NCI-H128 (cell line): ENCODE results near the gene CYP3A4.
"Not testable (repeated sequence)": the region's sequence is repeated elsewhere in the genome, so short reads cannot be mapped to it uniquely, and the experiment has no call there.

Source experiments
- DNase-seq: peaks from one replicate; lab custom pipeline; 2025; ENCODE audit not compliant: unreplicated experiment; lab: John Stamatoyannopoulos, UW

Gene CYP3A4

DNA sequence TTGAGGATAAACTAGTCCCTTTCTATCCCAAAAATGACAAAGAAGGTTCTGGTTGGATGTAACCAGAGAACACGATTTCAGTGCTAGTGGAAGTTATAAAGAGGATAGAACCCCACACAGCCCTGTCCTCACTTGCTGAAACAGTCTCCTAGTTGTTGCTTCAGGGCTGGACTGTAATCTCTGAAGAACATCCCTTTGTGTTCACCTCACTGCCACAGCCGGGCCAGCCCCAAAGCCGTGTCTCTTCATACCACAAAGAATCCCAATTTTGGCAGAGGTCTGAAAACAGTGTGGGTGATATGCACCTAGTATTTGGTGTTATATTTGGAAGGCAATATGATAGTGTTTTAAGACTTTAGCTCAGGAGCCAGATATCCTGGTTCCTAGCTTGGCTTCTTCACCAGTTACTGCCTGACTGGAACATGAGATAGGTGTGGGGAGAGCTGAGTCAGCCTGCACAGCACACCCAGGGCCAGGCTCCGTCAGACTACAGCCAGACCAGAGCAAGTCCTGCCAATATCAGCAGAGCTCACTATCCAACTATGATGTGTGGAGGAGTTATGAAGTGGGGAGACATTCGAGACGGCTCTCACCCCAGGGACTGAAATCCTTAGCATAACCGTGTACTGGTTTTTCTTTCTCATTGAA is 21.2 kb downstream of the CYP3A4 start:
- DNase-seq = no peak

DNA sequence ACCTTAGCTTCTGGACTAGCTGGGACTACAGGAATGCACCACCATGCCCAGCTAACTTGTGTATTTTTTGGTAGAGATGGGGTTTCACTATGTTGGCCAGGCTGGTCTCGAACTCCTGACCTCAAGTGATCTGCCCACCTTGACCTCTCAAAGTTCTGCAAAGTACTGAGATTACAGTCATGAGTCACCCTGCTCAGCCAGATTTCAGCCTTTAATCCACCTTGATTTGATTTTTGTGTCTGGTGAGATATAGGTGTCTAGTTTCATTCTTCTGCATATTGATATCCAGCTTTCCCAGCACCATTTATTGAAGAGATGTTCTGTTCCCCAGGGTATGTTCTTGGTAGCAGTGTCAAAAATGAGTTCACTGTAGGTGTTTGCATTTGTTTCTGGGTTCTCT is 28.9 kb downstream of the CYP3A4 start:
- DNase-seq = no peak

DNA sequence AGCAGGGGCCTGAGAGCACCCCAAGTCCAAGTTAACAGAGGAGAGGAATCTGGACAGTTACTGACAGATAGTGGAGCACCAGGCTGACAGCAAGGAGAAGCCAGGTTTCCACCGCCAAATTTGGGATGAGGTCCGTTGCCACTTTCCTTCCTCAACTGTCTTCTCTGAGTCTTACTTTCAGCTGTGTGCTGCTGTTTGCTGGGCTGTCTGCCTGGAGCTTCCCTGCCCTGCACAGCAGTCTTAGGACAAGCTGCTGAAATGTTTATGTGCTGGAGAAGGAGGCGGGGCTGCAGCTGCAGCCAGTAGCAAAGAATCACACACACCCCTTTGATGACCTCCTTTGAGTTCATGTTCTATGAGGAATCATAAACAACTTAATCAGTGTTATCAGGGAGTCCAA is 31.6 kb downstream of the CYP3A4 start:
- DNase-seq = no peak

DNA sequence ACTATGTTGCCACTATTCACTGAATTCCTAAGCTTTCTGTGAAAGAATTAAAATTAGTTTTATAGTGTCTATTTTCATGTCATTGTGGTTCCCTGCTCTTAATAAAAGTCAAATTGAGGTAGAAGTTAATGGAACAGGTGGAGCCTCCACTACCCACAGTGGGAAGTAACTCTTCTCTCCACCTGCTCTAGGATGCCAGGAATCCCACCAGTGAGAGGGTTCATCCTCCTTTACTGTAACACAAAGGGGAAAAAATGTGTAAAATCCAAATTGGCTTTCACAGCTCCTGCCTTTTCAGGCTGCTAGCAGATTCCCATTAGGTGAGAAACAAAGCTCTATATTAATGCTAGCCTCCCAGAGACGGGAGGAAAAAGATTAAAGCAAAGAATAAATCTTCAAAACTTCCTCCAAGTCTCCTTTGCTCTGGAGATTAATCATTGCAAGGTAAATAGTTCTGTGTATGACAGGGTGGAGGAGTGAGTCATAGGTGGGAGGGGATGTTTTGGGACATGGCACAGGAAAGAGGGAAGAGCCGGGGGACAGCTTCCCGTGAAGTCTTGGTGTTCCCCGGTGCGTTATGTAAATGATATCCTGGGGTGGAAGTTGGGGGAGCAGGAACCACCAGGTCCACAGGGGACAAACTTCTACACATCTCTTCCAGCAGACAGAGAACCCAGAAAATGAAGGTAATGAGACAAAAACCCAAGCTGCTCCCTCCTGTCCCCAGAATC is 32.5 kb downstream of the CYP3A4 start:
- DNase-seq = not testable (repeated sequence)

DNA sequence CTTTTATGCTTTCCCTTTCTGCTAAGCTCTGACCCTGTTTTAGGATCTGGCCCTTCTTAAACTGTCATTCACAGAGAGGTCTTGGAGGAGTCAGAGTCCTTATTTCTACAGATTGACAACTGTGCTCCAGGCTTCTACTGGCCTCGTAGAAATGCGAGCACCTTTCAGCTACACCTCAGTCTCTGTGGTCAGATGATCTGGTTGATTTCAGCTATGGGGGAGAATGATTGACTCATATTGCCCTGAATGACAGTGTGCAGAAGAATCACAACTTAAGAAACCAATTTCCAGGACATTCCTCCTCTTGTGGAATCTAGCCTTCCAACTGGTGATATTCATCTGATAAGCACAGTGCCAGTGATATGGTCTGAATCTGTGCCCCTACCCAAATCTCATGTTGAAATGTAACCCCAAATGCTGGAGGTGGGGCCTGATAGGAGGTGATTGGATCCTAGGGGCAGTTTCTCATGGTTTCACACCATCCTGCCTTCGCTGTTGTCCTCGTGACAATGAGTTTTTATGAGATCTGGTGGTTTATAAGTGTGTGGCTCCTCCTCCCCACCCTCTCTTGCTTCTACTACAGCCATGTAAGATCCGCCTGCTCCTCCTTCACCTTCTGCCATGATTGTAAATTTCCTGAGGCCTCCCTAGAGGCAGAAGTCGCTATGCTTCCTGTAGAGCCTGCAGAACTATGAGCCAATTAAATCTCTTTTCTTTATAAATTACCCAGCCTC is 35.0 kb downstream of the CYP3A4 start:
- DNase-seq = no peak

DNA sequence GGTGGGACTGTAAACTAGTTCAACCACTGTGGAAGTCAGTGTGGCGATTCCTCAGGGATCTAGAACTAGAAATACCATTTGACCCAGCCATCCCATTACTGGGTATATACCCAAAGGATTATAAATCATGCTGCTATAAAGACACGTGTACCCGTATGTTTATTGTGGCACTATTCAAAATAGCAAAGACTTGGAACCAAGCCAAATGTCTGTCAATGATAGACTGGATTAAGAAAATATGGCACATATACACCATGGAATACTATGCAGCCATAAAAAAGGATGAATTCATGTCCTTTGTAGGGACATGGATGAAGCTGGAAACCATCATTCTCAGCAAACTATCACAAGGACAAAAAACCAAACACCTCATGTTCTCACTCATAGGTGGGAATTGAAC is 37.1 kb downstream of the CYP3A4 start:
- not testable (repeated sequence) for DNase-seq

DNA sequence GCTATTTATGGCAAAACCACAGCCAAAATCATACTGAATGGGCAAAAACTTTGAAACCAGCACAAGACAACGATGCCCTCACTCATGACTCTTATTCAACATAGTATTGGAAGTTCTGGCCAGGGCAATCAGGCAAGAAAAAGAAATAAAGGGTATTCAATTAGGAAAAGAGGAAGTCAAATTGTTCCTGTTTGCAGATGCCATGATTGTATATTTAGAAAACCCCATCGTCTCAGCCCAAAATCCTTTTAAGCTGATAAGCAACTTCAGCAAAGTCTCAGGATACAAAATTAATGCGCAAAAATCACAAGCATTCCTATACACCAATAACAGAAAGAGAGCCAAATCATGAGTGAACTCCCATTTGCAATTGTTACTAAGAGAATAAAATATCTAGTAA is 38.6 kb downstream of the CYP3A4 start:
- DNase-seq = not testable (repeated sequence)

DNA sequence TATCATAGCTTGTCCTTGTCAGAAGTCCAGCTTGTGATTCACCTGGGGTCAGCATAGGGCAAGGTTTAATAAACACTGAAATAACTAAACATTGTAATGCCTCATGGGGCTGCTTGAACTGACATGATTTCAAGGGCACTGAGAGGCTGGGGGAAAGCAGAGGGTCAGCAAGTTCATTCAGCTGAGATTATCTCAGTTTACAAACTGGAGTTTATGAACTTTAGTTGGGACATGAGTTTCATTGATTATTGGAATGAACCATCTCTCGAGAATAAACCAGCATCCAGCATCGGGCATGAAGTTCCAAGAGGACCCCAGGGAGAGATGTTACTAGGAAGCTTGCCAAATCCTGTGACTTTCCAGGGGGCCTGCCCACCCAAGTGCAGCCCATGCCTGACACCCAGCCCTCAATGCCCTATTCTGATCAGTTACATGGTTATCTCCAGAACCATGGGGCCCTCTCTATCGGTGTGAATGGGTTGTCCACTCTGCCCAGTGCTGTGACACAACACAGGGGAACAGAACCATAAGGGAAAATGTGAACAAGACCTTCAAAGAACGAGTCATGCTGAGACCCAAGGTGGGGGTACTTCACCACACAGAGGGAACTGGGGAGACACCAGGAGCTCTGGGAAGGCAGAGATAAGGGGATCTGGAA is 41.1 kb downstream of the CYP3A4 start:
- no peak for DNase-seq

DNA sequence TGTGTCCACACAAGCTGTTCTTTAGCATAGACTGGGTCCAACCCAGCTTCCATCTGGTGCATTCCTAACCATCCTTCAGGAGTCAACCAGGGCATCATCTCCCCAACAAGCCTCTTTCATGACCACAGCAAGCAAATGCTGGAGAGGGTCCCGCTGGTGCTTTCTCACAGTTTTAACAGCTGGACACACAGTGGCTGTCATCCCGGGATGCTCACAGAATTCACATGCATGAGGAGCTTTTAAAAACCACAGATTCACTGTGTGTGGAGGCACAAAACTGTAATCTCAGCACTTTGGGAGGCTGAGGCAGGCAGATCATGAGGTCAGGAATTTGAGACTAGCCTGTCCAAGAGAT is 42.6 kb downstream of the CYP3A4 start:
- no peak for DNase-seq

DNA sequence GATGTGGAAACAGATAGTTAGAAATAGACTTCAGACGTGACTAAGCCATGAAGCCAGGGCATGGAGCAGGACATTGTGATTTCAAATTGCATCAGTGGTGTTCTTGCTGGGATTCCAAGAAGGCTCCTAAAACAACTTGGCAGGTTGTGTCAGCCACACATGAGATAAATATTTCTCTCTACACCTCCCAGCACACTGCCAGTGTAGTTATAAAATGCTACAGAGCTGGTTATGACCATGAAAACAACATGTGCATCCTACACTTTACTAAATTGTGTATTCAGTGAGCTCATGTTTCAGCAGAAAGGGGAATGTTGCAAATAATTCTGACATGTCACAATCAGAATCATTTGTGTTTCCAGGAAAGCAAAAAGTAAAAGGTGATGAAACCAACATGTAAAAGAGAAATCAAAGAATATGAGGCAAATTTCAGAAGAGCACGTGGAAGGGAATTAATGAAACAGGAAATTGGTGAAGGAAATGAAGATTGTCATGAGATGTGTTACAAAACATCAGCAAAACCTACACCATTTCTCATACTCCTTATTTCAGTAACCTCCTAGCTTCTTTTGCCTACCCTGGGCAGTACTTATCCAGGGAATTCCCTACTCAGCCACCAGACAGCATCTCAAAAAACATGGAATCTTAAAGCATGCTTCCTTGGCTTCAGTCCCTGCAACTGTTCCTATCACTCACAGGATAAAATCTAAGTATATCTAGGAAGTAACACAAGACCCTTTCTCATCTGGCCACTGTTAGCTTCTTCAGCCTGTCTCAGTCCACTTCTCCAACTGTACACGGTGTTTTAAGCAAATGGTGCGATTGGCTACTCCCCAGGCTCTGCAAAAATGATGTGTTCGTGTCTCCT is 43.2 kb downstream of the CYP3A4 start:
- DNase-seq = no peak

DNA sequence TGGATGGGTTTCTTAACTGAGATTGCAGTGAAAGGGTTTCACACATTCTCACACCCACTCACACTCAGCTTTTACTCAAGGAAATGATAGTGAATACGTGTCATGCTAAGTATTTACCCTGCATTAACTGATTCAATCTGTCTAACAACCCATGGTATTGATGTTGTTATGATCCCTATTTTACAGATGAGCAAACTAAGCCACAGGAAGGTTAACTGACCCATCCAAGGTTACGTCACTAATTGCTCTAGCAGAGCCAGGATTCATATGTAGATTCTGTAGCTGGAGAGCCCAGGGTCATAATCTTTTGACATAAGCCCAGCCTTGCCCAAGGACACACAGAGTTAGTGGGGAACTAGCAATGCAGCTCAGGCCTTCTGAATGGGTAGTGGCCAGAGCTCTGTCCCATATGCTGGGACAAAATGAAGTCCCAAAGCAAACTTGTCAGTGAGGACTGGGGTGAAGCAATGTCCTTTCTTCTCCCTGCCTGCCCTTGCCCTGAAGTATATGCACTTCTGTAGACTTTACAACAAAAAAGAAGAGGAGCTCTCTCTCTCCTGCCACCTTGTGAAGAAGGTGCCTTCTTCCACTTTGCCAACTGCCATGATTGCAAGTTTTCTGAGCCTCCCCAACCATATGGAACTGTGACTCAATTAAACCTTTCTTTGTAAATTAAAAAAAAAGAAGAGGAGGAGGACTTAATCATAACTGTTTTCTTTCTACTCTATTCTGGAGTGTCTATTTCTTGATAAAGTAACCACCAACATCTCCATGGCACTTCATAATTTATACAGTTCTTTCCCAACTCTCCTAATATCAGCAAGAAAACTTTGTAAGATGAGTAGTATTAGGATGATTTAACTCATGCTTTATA is 44.0 kb downstream of the CYP3A4 start:
- DNase-seq = no peak

DNA sequence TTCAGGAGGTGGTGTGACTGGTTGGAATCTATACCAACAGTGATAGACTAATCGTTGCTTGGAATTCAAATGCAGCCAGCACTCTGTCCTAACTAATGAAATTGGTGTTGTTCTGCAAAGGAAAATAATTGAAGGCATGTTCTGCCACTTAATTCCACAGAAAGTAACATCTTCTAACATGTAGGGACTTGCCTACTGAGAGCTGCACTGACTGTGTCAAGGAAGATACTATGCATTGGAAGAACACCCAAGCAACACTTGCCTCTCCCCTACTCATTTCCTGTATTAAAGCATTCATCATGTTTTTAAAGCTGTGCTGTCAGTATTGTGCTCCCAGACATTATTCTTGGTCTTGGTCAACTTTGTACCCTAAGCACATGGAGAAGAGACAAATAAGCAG is 46.3 kb downstream of the CYP3A4 start:
- DNase-seq = no peak

DNA sequence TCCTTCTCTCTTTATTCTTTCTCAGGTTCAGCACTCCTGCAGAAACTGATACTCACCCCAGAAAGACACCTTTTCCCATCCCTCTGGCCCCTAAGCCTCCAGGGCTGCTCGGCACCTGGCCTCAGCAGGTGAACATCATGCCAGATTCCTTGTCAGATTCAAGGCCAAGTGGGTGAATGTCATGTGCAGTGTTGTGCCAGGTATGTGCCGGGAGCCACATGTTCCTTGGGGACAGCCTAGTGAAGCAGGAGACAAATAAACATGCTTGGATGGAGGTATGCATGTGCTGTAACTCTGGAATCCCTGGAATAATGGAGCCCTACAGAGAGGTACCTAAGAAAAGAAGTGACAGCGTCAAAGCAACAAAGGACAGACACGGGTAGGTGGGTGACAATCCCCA is 47.3 kb downstream of the CYP3A4 start:
- DNase-seq = not testable (repeated sequence)

DNA sequence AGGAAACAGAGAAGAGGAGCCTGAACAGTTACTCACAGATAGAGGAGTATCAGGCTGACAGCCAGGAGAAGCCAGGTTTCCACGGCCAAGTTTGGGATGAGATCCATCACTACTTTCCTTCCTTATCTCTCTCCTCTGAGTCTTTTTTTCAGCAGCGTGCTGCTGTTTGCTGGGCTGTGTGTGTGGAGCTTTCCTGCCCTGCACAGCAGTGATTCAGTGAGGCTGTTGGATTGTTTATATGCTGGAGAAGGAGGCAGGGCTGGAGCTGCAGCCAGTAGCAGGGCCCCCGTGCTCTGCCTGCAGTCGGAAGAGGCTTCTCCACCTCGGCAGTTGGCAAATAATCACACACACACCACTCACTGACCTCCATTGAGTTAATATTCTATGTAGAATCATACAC is 49.0 kb downstream of the CYP3A4 start, which contains the start of gene CYP3A7:
CYP3A7 (minus strand) TSS at position 210 of the 400 bp plus-strand sequence; CDS start at position 107, 103 bp downstream.
- DNase-seq = no peak

DNA sequence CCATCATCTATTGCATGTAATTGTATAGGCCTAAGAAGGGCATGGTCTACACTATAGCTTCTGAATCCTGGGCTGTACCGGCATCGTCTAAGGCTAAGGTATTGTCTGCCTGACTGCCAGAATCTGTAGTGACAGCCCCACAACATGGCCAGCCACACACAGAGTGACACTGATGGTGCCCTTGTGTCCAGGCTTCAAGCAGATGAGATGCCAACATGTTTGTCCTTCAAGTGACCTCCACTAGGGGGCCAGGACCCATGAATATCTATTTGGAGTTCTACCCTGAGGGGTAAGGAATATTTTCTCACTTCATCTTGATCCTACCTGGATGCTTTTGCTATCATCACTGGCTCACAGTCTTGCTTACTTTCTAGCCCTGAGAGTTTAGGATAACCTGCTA is 50.5 kb downstream of the CYP3A4 start:
- DNase-seq = no peak

DNA sequence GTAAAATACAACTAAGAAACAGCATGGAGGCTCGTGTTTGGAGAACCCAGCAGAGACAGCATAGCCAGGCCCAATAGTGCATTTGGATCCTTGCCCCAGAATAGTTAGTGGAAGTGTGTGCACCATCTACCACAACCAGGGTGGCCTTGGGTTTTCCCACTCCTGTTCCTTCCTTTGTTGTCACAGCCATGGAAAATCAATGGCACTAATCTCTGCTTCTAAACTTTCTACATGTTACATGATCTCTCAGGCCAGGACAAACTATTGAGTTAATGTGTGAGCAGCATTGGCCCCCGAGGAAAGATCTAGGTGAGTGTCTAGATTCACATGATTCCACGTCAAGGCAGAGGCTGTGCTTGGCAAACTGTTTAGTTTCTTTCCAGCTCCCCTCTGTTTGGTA is 51.0 kb downstream of the CYP3A4 start:
- DNase-seq = no peak

DNA sequence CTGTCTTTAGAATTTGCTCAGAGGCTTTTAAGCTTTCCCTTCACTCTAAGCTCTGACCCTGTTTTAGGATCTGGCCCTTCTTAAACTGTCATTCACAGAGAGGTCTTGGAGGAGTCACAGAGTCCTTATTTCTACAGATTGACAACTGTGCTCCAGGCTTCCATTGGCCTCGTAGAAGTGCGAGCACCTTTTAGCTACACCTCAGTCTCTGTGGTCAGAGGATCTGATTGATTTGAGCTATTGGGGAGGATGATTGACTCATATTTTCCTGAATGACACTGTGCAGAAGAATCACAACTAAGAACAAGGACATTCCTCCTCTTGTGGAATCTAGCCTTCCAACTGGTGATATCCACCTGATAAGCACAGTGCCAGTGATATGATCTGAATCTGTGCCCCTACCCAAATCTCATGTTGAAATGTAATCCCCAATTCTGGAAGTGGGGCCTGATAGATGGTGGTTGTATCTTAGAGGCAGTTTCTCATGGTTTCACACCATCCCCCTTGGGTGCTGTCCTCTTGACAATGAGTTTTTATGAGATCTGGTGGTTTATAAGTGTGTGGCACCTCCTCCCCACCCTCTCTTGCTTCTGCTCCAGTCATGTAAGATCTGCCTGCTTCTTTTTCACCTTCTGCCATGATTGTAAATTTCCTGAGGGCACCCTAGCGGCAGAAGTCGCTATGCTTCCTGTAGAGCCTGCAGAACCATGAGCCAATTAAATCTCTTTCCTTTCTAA is 52.2 kb downstream of the CYP3A4 start:
- DNase-seq = no peak

DNA sequence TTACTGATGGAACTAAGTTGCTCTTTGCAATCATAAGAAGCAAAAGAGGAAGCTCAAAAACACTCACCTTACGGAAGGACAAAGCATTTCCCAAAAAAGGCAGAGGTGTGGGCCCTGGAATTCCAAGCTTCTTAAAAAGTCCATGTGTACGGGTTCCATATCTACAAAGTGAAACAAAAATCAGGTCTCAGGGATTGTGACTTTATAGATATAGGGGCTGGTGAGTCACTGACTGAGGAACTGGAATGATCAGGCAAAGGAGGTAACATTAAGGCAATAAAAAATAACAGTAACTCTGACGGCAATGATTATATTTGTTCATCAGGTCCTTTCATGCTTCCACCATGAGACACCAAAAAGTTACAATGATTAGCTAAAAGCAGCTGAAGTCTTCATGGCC is 53.0 kb downstream of the CYP3A4 start:
- no peak for DNase-seq

DNA sequence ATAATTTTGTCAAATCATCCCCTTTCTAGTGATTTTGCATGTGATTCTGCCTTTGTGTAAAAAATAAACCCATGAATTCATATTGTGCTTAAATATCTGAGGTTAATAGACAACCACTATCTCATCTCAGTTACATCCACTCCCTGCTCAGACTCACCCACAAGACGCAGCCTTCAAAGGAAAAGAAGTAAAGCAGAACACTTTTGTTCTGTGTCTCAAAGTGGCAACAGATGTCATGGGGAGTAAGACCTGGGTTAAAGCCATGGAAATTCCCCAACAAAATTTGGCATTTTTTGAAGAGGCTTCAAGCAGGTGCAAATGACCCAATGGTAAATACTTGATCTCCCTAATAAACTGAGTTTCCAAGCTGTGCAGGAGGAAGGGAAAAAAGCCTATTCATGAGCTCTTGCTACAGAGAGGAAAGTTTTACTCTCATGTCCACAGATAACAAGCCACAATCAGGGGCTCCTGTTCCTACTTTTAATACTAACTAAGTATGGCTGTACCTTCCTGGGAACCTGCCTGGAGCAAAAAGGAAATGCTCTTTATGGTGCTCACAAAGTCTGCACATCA is 53.7 kb downstream of the CYP3A4 start:
- no peak for DNase-seq
